Superior temporal gyrus (tissue), 1 donor: ENCODE data around the gene MEGF6.

ENCODE experiments used
- DNase-seq: peaks from one replicate; pipeline ENCODE4 v3.0.0-alpha.2; 2016; ENCODE audit errors: extremely low spot score

MEGF6 gene

GRCh38 chr1:3504151-3504821 lies 107.0 kb downstream of the MEGF6 start:
- DNase-seq = no peak

GRCh38 chr1:3503525-3503886 lies 107.8 kb downstream of the MEGF6 start:
- DNase-seq = no peak

GRCh38 chr1:3502641-3503524 lies 108.4 kb downstream of the MEGF6 start:
- DNase-seq = no peak

DNA sequence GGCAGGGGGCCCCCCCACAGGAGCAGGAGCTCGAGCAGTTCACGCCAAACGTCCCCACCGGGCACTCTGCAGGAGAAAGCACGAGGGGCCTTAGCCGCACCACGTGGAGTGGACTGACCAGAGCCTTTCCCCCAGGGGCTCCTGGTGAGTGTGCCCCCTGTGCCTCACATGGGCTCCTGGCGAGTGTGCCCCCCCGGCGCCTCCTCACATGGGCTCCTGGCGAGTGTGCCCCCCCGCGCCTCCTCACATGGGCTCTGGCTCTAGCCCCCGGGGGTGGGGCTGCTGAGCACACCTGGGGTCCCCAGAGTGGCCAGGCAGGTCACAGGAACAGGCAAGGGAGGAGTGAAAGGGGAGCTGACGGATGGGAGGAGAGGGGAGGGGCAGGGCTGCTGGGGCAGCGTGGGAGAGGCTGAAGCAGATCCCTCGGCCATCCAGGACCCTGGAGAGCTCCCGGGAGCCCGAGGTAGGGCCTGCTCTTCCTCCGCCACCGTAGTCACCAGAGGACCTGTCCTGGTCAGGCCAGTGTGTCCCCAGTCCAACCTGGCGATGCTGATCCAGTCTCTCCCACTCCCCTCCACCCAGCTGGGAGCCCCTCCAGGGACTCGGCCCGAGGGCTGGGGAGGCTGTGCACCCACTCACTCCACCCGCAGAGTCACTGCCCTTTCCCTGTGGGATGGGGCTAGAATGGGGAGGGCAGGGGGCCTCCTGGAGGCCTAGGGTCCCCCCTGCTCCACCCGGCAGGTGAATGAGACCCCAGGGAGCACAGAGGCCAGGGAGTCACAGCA lies 109.3 kb downstream of the MEGF6 start:
- DNase-seq = no peak

- DNase-seq = no peak
Measured at GRCh38 chr1:3501437-3501836, 109.9 kb downstream of the MEGF6 start.

GRCh38 chr1:3500265-3500835 lies 111.0 kb downstream of the MEGF6 start:
- no peak for DNase-seq

DNA sequence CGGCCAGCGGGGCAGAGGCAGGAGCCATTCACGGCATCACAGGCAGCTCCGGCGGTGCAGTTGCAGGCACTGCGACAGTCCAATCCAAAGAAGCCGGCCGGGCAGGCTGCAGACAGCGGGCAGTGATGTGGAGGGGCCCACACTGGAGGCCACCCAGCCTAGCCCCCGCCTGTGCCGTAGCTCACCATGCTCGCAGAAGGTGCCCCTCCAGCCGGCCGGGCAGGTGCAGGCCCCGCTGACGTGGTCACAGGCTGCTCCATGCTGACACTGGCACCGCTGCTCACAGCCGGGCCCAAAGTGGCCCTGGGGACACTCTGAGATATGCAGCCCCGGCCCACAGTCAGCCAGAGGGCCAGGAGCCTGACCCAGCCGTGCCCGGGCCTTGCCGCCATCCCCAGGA lies 111.7 kb downstream of the MEGF6 start:
- no peak for DNase-seq

GRCh38 chr1:3498986-3499385 lies 112.3 kb downstream of the MEGF6 start:
- DNase-seq = no peak

GRCh38 chr1:3498246-3498930 lies 112.9 kb downstream of the MEGF6 start:
- no peak for DNase-seq

DNA sequence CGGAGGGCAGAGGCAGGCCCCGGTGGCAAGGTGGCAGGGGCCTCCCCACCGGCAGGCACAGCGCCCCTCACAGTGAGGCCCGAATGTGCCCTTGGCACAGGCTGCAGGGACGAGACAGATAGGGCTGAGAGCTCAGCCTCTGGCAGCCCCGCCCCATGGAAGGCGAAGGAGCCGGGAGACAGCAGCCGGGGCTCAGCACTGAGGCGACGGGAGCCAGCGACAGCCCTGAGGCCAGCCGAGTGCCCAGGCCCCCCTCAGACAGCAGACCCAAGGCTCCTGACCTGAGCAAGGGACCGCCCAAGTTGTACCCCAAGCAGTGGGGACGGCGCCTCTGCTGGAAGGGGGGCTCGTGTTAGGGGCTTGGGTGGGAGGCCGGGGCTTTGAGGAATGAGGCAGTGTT lies 113.8 kb downstream of the MEGF6 start:
- no peak for DNase-seq

GRCh38 chr1:3496916-3497315 lies 114.4 kb downstream of the MEGF6 start:
- no peak for DNase-seq

GRCh38 chr1:3495776-3496745 lies 115.2 kb downstream of the MEGF6 start:
- DNase-seq = no peak

DNA sequence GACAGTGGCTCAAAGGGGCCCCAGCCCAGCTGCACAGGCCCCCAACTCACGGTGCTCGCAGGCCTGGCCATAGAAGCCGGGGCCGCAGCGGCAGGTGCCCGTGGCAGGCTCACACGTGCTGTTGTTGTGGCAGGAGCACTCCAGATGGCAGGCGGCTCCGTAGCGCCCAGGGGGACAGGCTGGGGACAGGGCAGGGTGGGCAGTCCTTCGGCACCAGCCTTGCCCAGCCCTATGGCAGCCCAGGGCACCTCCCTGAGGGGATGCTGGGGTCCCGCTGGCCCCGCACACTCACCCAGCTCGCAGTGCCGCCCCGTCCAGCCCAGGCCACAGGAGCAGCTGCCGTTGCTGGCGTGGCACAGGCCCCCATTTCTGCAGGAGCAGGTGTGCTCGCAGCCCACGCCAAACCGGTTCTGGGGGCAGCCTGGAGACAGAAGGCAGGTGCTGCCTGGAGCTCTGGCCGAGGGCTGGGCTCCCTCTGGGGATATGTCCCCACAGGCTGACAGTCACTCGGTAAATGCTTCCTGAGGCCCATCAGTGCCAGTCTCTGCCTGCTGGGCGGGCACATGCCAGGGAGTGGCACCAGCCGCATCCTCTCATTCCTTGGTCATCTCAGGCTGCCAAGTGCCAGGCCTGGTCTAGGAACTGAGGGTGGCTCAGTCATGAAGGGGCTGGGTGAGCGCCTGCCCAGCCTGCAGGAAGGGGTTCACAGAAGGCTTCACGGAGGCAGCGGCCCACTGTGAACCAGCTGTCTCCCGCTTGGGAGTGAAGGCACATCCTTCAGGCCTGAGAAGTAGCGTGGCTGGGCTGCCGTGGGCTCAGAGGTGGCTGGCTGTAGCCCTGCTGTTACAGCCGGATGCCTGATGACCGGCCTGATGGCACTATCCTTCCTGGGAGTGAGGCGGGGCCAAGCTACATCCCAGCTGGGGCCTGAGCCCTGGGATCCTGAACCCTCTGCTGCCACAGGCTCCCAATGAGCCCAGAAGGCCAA lies 116.7 kb downstream of the MEGF6 start:
- no peak for DNase-seq

GRCh38 chr1:3492545-3493246 lies 118.6 kb downstream of the MEGF6 start:
- DNase-seq = no peak

GRCh38 chr1:3491291-3492246 lies 119.7 kb downstream of the MEGF6 start:
- DNase-seq = peak; percentile 78

DNA sequence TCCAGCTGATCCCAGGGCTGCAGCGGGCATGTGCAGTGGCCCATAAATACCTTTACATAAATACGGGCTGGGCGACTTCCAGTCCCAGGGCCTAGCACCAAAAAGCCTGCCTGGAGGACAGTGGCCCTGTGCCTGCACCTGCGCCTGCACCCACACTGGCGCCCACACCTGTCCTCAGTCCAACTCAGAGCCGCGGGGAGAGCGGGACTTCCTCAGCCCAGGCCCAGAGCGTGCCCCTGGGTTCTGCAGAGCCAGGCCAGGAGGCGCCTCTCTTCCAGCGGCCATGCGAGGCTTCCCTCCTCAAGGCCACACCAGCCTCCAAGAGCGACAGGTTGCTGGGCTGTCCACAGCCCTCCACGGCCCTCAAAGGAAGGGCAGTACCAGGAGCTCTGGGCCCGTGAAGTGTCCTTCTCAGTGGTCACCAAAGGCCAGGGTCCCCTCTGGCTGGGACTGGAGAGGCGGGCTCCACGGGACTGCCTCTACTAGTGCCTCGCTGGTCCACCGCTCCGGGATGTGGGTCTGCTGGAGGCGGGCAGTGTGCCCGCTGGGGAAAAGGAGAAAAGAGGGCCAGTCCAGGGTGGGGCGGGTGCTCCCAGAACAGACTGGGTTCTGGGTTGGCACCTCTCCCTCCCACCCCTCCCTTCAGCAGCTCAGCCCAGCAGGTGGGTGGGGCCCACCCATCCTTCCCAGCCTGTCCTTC lies 121.1 kb downstream of the MEGF6 start:
- DNase-seq = no peak

GRCh38 chr1:3488432-3488831 lies 122.9 kb downstream of the MEGF6 start:
- no peak for DNase-seq
